ENCODE data around the gene OR8A1. TPM values are rescaled to one million over a fixed set of nuclear protein-coding genes. Genes with fewer than 3 reads are reported as not detected.
A peak's percentile ranks its signal among the peaks of the same experiment; 100 is the strongest.

The OR8A1 gene
- total RNA-seq, 6 experiments from 2014 or later: not detected

GRCh38 chr11:124582565-124582964 lies 12.8 kb downstream of the OR8A1 start:
- intact Hi-C loops (cut with DNase I): loop anchor here in 1 of 2 donors (10.0 kb wide), 1 partner anchor 168 kb away; no protein-coding TSS in a partner anchor
- no peaks in the 10 kb centered on the region for H3K9me3 ChIP-seq
- no peaks in the 10 kb centered on the region for H3K4me1 ChIP-seq
- H3K36me3 ChIP-seq: no peaks in the 10 kb centered on the region
- no peak for ATAC-seq
- TF ChIP-seq POLR2A (IDR thresholded peaks at IDR 0.05) (no peak), CTCF (IDR thresholded peaks at IDR 0.05) (no peak)
- 64% methylated on average over 2 of the region's 2 CpGs for WGBS (ENCODE audit: insufficient coverage, low coverage, low lambda C conversion rate, missing lambda C conversion rate)
- H3K4me3 ChIP-seq: no peak overlapping the region
- no peaks in the 10 kb centered on the region for H3K27me3 ChIP-seq
- no peak overlapping the region for H3K27ac ChIP-seq
- no peak for DNase-seq

- no peak for DNase-seq
- no peak for ATAC-seq
- no peaks in the 10 kb centered on the region for H3K4me1 ChIP-seq
- no peak overlapping the region for H3K4me3 ChIP-seq
- H3K9me3 ChIP-seq: no peaks in the 10 kb centered on the region
- peaks cover 0 to 4% of the 10 kb centered on the region in 2 donors for H3K27me3 ChIP-seq
- H3K36me3 ChIP-seq: no peaks in the 10 kb centered on the region
- no peak overlapping the region for H3K27ac ChIP-seq
- 55% methylated on average over 8 of the region's 8 CpGs for WGBS (ENCODE audit: insufficient coverage, low coverage, low lambda C conversion rate, missing lambda C conversion rate)
- intact Hi-C loops (cut with DNase I): loop anchor here in 1 of 2 donors (10.0 kb wide), 1 partner anchor 169 kb away; no protein-coding TSS in a partner anchor
- TF ChIP-seq CTCF (IDR thresholded peaks at IDR 0.05): no peak
- no peak for TF ChIP-seq POLR2A (IDR thresholded peaks at IDR 0.05)
These were observed 14.0 kb downstream of the OR8A1 start for GRCh38 chr11:124583781-124584180.

GRCh38 chr11:124584681-124585372 lies 15.0 kb downstream of the OR8A1 start:
- H3K9me3 ChIP-seq: no peaks in the 10 kb centered on the region
- 51% methylated on average over 4 of the region's 4 CpGs for WGBS (ENCODE audit: insufficient coverage, low coverage, low lambda C conversion rate, missing lambda C conversion rate)
- H3K4me1 ChIP-seq: no peaks in the 10 kb centered on the region
- peaks cover 0 to 4% of the 10 kb centered on the region in 2 donors for H3K27me3 ChIP-seq
- TF ChIP-seq POLR2A (IDR thresholded peaks at IDR 0.05): no peak
- TF ChIP-seq CTCF (IDR thresholded peaks at IDR 0.05): no peak
- no peak overlapping the region for H3K27ac ChIP-seq
- DNase-seq: no peak
- no peak overlapping the region for H3K4me3 ChIP-seq
- no peak for ATAC-seq
- intact Hi-C loops (cut with DNase I): loop anchor here in 1 of 2 donors (10.0 kb wide), 1 partner anchor 170 kb away; no protein-coding TSS in a partner anchor
- no peaks in the 10 kb centered on the region for H3K36me3 ChIP-seq

- intact Hi-C loops (cut with DNase I): loop anchor here in 1 of 2 donors (10.0 kb wide), 1 partner anchor 172 kb away; no protein-coding TSS in a partner anchor
- WGBS (ENCODE audit: insufficient coverage, low coverage, low lambda C conversion rate, missing lambda C conversion rate): 12% methylated on average over 3 of the region's 3 CpGs
- no peak overlapping the region for H3K27ac ChIP-seq
- DNase-seq (peak; percentile 30 to 58 (median 51)), ATAC-seq (peak; percentile 63 to 74 (median 70))
- peaks cover 0 to 4% of the 10 kb centered on the region in 2 donors for H3K27me3 ChIP-seq
- H3K4me1 ChIP-seq: no peaks in the 10 kb centered on the region
- no peaks in the 10 kb centered on the region for H3K36me3 ChIP-seq
- H3K9me3 ChIP-seq: no peaks in the 10 kb centered on the region
- no peak overlapping the region for H3K4me3 ChIP-seq
- TF ChIP-seq POLR2A (IDR thresholded peaks at IDR 0.05) (no peak), CTCF (IDR thresholded peaks at IDR 0.05) (peak; percentile 39 to 68 (median 60))
These were observed 16.6 kb downstream of the OR8A1 start for GRCh38 chr11:124586238-124586860.

Data from right lobe of liver (tissue), 6 donors.